Measurements from ENCODE around the gene PSME2. TPM values are rescaled to one million over a fixed set of nuclear protein-coding genes. Genes with fewer than 3 reads are reported as not detected.

The PSME2 gene
- total RNA-seq, 1 experiment from 2014 or later: 126 TPM

DNA sequence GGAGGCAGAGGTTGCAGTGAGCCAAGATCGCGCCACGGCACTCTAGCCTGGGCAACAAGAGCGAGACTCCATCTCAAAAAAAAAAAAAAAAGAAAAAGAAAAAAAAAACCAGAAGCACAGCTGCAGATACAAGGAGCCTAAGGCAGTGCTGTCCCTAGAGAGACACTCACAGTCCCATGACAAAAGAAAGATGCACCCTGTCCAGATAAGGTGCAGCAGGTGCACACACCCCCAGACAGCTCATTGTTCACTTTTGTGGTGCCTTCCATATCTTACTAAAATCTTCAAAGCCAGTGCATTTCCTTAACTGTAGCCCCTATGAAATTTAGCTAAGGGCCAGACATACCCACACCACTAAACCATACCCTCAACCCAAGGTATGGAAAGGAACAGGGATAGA, 24.0 kb downstream of the PSME2 start:
- Mint-ChIP-seq H3K36me3 (ENCODE audit: insufficient read depth in 1 of 3, low read depth in 3 of 3) (peaks cover 24 to 64% (median 56%) of the 10 kb centered on the region in 3 experiments; a peak in 6 of 7 replicates), H3K4me3 (no peak overlapping the region), H3K9me3 (no peaks in the 10 kb centered on the region), H3K27ac (no peak overlapping the region), H3K4me1 (no peaks in the 10 kb centered on the region), H3K27me3 (ENCODE audit: low read depth) (no peaks in the 10 kb centered on the region)
- no peak for DNase-seq
- no peak overlapping the region for H3K14ac ChIP-seq (ENCODE audit: insufficient read depth, low read length)
- H3K18ac ChIP-seq (ENCODE audit: insufficient read length, low read depth, low read length): no peak overlapping the region
- H3K27ac ChIP-seq (ENCODE audit: insufficient read length, low read depth, low read length): no peak overlapping the region
- H3K4me1 ChIP-seq (ENCODE audit: insufficient read depth, low read length): no peaks in the 10 kb centered on the region
- no peak overlapping the region for H2AFZ ChIP-seq (ENCODE audit: low read length)
- H3K4ac ChIP-seq (ENCODE audit: low read depth, low read length): no peak overlapping the region
- no peaks in the 10 kb centered on the region for H3K27me3 ChIP-seq (ENCODE audit: insufficient read depth, low read length)
- no peak overlapping the region for H2BK15ac ChIP-seq (ENCODE audit: low read depth, low read length)
- no peak overlapping the region for H4K5ac ChIP-seq (ENCODE audit: insufficient read length, low read depth, low read length)
- no peak overlapping the region for H2BK12ac ChIP-seq (ENCODE audit: insufficient read length, low read depth, low read length)
- H2BK5ac ChIP-seq (ENCODE audit: insufficient read length, low read length): no peak overlapping the region
- H3K4me2 ChIP-seq (ENCODE audit: insufficient read depth, insufficient read length, low read length): no peak overlapping the region
- H3K23ac ChIP-seq (ENCODE audit: insufficient read length, low read depth, low read length): no peak overlapping the region
- H2BK20ac ChIP-seq (ENCODE audit: low read depth, low read length, poor library complexity, severe bottlenecking): no peak overlapping the region
- WGBS (ENCODE audit: extremely low coverage, insufficient read length, low lambda C conversion rate): no CpG with 5 or more reads among the region's 4 CpGs
- no peaks in the 10 kb centered on the region for H3K79me1 ChIP-seq (ENCODE audit: insufficient read depth, low read depth, low read length, poor library complexity, severe bottlenecking)
- no peaks in the 10 kb centered on the region for H3K23me2 ChIP-seq (ENCODE audit: insufficient read length, low read depth, low read length, poor library complexity, severe bottlenecking)
- TF ChIP-seq CTCF (conservative IDR thresholded peaks at IDR 0.05): no peak
- no peak overlapping the region for H3T11ph ChIP-seq (ENCODE audit: low read length)
- no peak overlapping the region for H4K91ac ChIP-seq (ENCODE audit: insufficient read length, low read depth, low read length)
- no peak overlapping the region for H2BK120ac ChIP-seq (ENCODE audit: low read depth, low read length, poor library complexity, severe bottlenecking)
- H4K20me1 ChIP-seq (ENCODE audit: control insufficient read depth, insufficient read depth, insufficient read length): no peaks in the 10 kb centered on the region
- no peak overlapping the region for H2AK5ac ChIP-seq (ENCODE audit: insufficient read length, low read length)
- H3K9ac ChIP-seq (ENCODE audit: extremely low read depth, insufficient read length, low read length): no peak overlapping the region
- H4K8ac ChIP-seq (replicated peaks; ENCODE audit: insufficient read length, low read depth, low read length): no peak overlapping the region
- no peaks in the 10 kb centered on the region for H3K9me3 ChIP-seq (ENCODE audit: control insufficient read depth, low read depth, low read length)
- no peak overlapping the region for H3K56ac ChIP-seq (ENCODE audit: insufficient read length, low read depth, low read length)
- no peaks in the 10 kb centered on the region for H3K79me2 ChIP-seq (ENCODE audit: insufficient read depth, low read length)
